Activated effector memory CD4-positive, alpha-beta T cell treated with Interleukin-2 at 50 U/mL for 16 hours (primary cell): ENCODE data around the gene SUFU.
A peak's percentile ranks its signal among the peaks of the same experiment; 100 is the strongest.
"Not testable (repeated sequence)": the region's sequence is repeated elsewhere in the genome, so short reads cannot be mapped to it uniquely, and the experiment has no call there.

Source experiments
- DNase-seq: peaks from one replicate; pipeline ENCODE4 v3.0.0-alpha.2; 2020

SUFU gene

GRCh38 chr10:102503264-102504178, at the start of gene SUFU:
SUFU (plus strand) TSS chr10:102503972; CDS start chr10:102504153, 181 bp downstream.
- DNase-seq, result peak; percentile 97

- not testable (repeated sequence) for DNase-seq
Measured at GRCh38 chr10:102454662-102455487, 48.9 kb upstream of the SUFU start.

GRCh38 chr10:102455893-102456471, 47.8 kb upstream of the SUFU start:
- no peak for DNase-seq

GRCh38 chr10:102457591-102458150, 46.1 kb upstream of the SUFU start:
- DNase-seq, result no peak

GRCh38 chr10:102458656-102459055, 45.1 kb upstream of the SUFU start:
- no peak for DNase-seq

GRCh38 chr10:102460836-102461186, 43.0 kb upstream of the SUFU start:
- no peak for DNase-seq

- peak; percentile 86 for DNase-seq
Measured at GRCh38 chr10:102461187-102462054, 42.4 kb upstream of the SUFU start.

GRCh38 chr10:102462512-102463054, 41.2 kb upstream of the SUFU start:
- DNase-seq, result no peak

GRCh38 chr10:102463983-102464382, 39.8 kb upstream of the SUFU start:
- DNase-seq, result no peak

- DNase-seq, result no peak
Measured at GRCh38 chr10:102465466-102465865, 38.3 kb upstream of the SUFU start.

- DNase-seq, result no peak
Measured at GRCh38 chr10:102467318-102467717, 36.5 kb upstream of the SUFU start.

GRCh38 chr10:102467971-102468438, 35.8 kb upstream of the SUFU start:
- no peak for DNase-seq

GRCh38 chr10:102468683-102469082, 35.1 kb upstream of the SUFU start:
- DNase-seq, result no peak

- DNase-seq, result no peak
Measured at GRCh38 chr10:102470579-102471546, 32.9 kb upstream of the SUFU start.

- peak; percentile 14 for DNase-seq
Measured at GRCh38 chr10:102473445-102474331, 30.1 kb upstream of the SUFU start.

GRCh38 chr10:102475451-102476040, 28.2 kb upstream of the SUFU start:
- DNase-seq, result no peak

GRCh38 chr10:102476466-102477141, 27.2 kb upstream of the SUFU start:
- DNase-seq, result no peak

GRCh38 chr10:102479651-102480050, 24.1 kb upstream of the SUFU start:
- DNase-seq, result no peak
